SK-N-SH (cell line): ENCODE results near the gene TBC1D30.

ENCODE experiments used
- CTCF ChIP-seq: fragments of 200-600 bp; sonication (generic); IDR thresholded peaks from 2 replicates; pipeline ENCODE4 v1.6.1; 2017; ENCODE audit warnings: antibody characterized with exemption, mild to moderate bottlenecking, moderate library complexity
- EZH2phosphoT487 ChIP-seq: fragments of 200-600 bp; sonication (generic); IDR thresholded peaks from 2 replicates; pipeline ENCODE4 v1.6.1; 2017; ENCODE audit warnings: low read depth, mixed run types, mild to moderate bottlenecking, antibody characterized with exemption, moderate library complexity, borderline replicate concordance
- FOXJ3 ChIP-seq: sonication (generic); formaldehyde crosslinking; IDR thresholded peaks from 2 replicates; pipeline ENCODE4 v1.5.1; 2020; ENCODE audit warnings: mild to moderate bottlenecking, missing genetic modification reagents
- FOXM1 ChIP-seq: IDR thresholded peaks from 2 replicates; pipeline ENCODE4 v1.4.0; 2012; ENCODE audit warnings: low read depth, mild to moderate bottlenecking
- GABPA ChIP-seq: IDR thresholded peaks from 2 replicates; pipeline ENCODE4 v1.4.0; 2012; ENCODE audit warnings: low read depth, mild to moderate bottlenecking
- JUND ChIP-seq: IDR thresholded peaks from 2 replicates; pipeline ENCODE4 v1.4.0; 2012
- MAX ChIP-seq: IDR thresholded peaks from 2 replicates; pipeline ENCODE4 v1.4.0; 2012; ENCODE audit warnings: low read depth
- MEF2A ChIP-seq: IDR thresholded peaks from 2 replicates; pipeline ENCODE4 v1.4.0; 2012; ENCODE audit warnings: low read depth, borderline replicate concordance
- MXI1 ChIP-seq: IDR thresholded peaks from 2 replicates; pipeline ENCODE4 v1.6.1; 2012; ENCODE audit warnings: mild to moderate bottlenecking, low read depth, low read length, improper control_type of control experiment
- POLR2AphosphoS5 ChIP-seq: IDR thresholded peaks from 2 replicates; pipeline ENCODE4 v1.6.1; 2012; ENCODE audit warnings: low read depth, low read length
- RAD21 ChIP-seq: IDR thresholded peaks from 2 replicates; pipeline ENCODE4 v1.6.1; 2012; ENCODE audit warnings: mild to moderate bottlenecking, low read length
- REST ChIP-seq: IDR thresholded peaks from 2 replicates; pipeline ENCODE4 v1.6.1; 2012; ENCODE audit warnings: mild to moderate bottlenecking, low read depth, low read length, moderate library complexity
- RXRA ChIP-seq: IDR thresholded peaks from 2 replicates; pipeline ENCODE4 v1.4.0; 2012; ENCODE audit warnings: low read depth, mild to moderate bottlenecking, borderline replicate concordance
- SMC3 ChIP-seq: IDR thresholded peaks from 2 replicates; pipeline ENCODE4 v1.6.1; 2012; ENCODE audit warnings: low read depth, low read length, improper control_type of control experiment

GRCh38 chr12:64923536-64923935, 99.1 kb downstream of the TBC1D30 start:
- TF ChIP-seq RXRA (no peak), MEF2A (no peak), EZH2phosphoT487 (no peak), CTCF (no peak), POLR2AphosphoS5 (no peak), GABPA (no peak), MXI1 (no peak), JUND (no peak), FOXJ3 (CRISPR knock-in tag) (no peak), FOXM1 (no peak), MAX (no peak), REST (no peak), SMC3 (no peak), RAD21 (no peak)
